Brain pericyte (primary cell): Measurements from ENCODE around the gene CHPF.

Experiments used
- DNase-seq: peaks from one replicate; pipeline ENCODE4 v3.0.0-alpha.2; 2012; ENCODE audit warnings: low read depth, low spot score

CHPF gene

GRCh38 chr2:219551441-219552381 is 8.1 kb upstream of the CHPF start:
- DNase-seq: no peak

- DNase-seq: no peak
Measured at GRCh38 chr2:219549619-219550018, 6.0 kb upstream of the CHPF start.

- no peak for DNase-seq
Measured at GRCh38 chr2:219548990-219549389, 5.4 kb upstream of the CHPF start.

- no peak for DNase-seq
Measured at GRCh38 chr2:219547621-219548020, 4.0 kb upstream of the CHPF start.

GRCh38 chr2:219545943-219546352 is 2.3 kb upstream of the CHPF start:
- DNase-seq: no peak

- DNase-seq: no peak
Measured at GRCh38 chr2:219545295-219545942, 1.8 kb upstream of the CHPF start.

- no peak for DNase-seq
Measured at GRCh38 chr2:219544567-219544966, 958 bp upstream of the CHPF start.

- DNase-seq: no peak
Measured at GRCh38 chr2:219542931-219543595, 546 bp downstream of the CHPF start.

GRCh38 chr2:219541611-219542180 is 1.9 kb downstream of the CHPF start:
- no peak for DNase-seq

GRCh38 chr2:219540784-219541504 is 2.7 kb downstream of the CHPF start:
- no peak for DNase-seq

- DNase-seq: no peak
Measured at GRCh38 chr2:219539926-219540678, 3.5 kb downstream of the CHPF start.

GRCh38 chr2:219538956-219539788 is 4.4 kb downstream of the CHPF start:
- DNase-seq: no peak

- DNase-seq: peak; percentile 34
Measured at GRCh38 chr2:219538504-219538951, 5.1 kb downstream of the CHPF start.

- DNase-seq: no peak
Measured at GRCh38 chr2:219537657-219538488, 5.7 kb downstream of the CHPF start.

GRCh38 chr2:219536967-219537366 is 6.6 kb downstream of the CHPF start:
- DNase-seq: no peak

GRCh38 chr2:219536425-219536824 is 7.2 kb downstream of the CHPF start:
- no peak for DNase-seq

GRCh38 chr2:219533930-219534661 is 9.5 kb downstream of the CHPF start:
- no peak for DNase-seq

GRCh38 chr2:219532378-219532649 is 11.3 kb downstream of the CHPF start:
- no peak for DNase-seq
